Measurements from ENCODE around the gene CDK5. TPM values are rescaled to one million over a fixed set of nuclear protein-coding genes. Genes with fewer than 3 reads are reported as not detected.

The CDK5 gene
- total RNA-seq, 2 experiments from 2014 or later: 3.1 to 3.5 TPM

DNA sequence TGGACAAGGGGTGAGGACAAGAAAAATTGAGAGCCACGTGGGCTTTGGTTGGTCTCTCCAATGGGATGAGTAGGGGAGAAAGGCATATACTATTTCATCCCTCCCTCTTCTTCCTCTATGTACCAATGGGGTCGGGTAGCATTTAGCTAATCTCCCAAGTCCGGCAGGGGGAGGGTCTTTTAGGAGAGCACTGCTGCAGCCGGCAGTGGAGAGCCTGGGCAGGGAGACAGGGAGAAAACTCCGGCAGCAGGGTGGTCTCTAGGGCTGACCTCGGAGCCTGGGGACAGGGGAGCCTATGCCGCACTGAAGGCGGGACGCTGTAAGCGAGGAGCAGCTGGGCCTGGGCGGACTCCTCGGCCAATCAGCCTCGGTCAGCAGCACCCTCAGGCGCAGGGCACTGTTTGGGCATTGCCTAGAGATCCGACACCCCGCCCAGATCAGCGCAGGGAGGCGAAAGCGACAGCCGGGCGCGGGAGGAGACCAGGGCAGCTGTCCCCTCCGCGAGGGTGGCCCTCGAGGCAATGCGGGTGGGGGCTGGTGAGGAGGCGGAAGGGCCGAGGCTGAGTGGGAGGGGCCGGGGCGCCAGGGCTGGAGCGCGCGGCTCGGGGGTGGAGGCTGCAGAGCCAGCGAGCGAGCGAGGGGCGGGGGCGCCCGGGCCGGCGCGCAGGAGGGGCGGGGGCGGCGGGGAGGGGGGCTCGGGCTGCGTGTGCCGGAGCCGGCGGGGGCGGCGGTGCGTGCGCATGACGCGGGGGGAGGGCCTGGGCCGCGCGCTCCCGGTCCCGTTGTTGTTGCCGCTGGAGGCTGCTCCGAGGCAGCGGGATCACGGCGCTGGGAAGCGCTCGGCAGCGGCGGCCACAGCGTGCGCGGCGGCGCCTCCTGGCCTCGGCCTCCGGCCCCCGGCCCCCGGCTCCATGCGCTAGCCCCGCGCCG is 28.3 kb upstream of the CDK5 start, which contains the start of gene AGAP3:
Gene AGAP3, plus strand, starts transcription at position 785 of the 930 bp plus-strand sequence. CDS start 267 bp downstream, outside the sequence.
- Histone ChIP-seq H3K27me3 (ENCODE audit: control insufficient read depth in 1 of 2, insufficient read depth in 2 of 2, low read length in 2 of 2) (no peaks in the 10 kb centered on the region), H3K9me3 (ENCODE audit: control insufficient read depth in 1 of 2, insufficient read depth in 1 of 2, low read length in 2 of 2) (peaks cover 0 to 3% of the 10 kb centered on the region in 2 experiments), H3K36me3 (ENCODE audit: insufficient read depth, low read length) (no peaks in the 10 kb centered on the region), H3K4me3 (ENCODE audit: low read length) (peak within 1 kb of the TSS; percentile 70), H3K27ac (ENCODE audit: low read depth in 1 of 2, low read length in 2 of 2) (no peak within 1 kb of the TSS), H3K4me1 (ENCODE audit: insufficient read depth, low read length) (peaks cover 74% of the 10 kb centered on the region)
- TF ChIP-seq, protein P1, sequence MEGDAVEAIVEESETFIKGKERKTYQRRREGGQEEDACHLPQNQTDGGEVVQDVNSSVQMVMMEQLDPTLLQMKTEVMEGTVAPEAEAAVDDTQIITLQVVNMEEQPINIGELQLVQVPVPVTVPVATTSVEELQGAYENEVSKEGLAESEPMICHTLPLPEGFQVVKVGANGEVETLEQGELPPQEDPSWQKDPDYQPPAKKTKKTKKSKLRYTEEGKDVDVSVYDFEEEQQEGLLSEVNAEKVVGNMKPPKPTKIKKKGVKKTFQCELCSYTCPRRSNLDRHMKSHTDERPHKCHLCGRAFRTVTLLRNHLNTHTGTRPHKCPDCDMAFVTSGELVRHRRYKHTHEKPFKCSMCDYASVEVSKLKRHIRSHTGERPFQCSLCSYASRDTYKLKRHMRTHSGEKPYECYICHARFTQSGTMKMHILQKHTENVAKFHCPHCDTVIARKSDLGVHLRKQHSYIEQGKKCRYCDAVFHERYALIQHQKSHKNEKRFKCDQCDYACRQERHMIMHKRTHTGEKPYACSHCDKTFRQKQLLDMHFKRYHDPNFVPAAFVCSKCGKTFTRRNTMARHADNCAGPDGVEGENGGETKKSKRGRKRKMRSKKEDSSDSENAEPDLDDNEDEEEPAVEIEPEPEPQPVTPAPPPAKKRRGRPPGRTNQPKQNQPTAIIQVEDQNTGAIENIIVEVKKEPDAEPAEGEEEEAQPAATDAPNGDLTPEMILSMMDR (IDR thresholded peaks at IDR 0.05): no peak
- Mint-ChIP-seq H3K27me3 (peaks cover 8% of the 10 kb centered on the region), H3K4me3 (peak within 1 kb of the TSS; percentile 90), H3K4me1 (ENCODE audit: low read depth) (peaks cover 48% of the 10 kb centered on the region), H3K9me3 (no peaks in the 10 kb centered on the region), H3K27ac (peak within 1 kb of the TSS; percentile 85), H3K36me3 (ENCODE audit: low read depth) (peaks cover 14% of the 10 kb centered on the region)
- POLR2A ChIA-PET: interaction anchor here (1.1 to 1.8 kb wide), 4 partner anchors 27 to 72 kb away, joined by 3 to 8 read pairs (median 5); partner anchors contain the start of gene ABCB8
- ATAC-seq (ENCODE audit: poor library complexity) (peak; percentile 7), DNase-seq (peak in 13 of 14 experiments; percentile 32 to 81 (median 57))
- intact Hi-C loops (cut with DNase I, micrococcal nuclease): loop anchor here in 1 of 2 experiments (10.0 kb wide), 2 partner anchors 111 to 1251 kb away; partner anchors contain the start of genes KCNH2 and ZNF862
- CTCF ChIA-PET: no interaction called here

DNA sequence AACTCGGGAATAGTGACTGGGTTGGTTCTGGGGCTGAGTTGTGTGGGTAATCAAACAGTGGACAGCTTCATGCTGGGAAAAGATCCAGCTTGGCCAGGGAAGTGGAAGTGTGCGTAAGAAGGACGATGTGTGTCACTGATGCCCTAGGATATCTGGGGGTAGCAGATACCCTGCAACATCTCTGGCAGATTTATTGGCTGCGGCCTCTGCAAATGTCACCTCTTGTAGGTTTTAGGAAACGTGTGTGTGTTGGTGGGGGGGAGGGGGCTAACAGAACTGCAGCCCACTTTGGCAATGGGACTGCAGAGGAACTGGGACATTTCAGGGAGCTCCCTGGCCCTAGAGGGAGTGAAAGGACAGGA is 27.6 kb upstream of the CDK5 start:
- peaks cover 48% of the 10 kb centered on the region for H3K4me1 Mint-ChIP-seq (ENCODE audit: low read depth)
- peak overlapping the region; percentile 90 for H3K4me3 Mint-ChIP-seq
- peak overlapping the region; percentile 85 for H3K27ac Mint-ChIP-seq
- peaks cover 14% of the 10 kb centered on the region for H3K36me3 Mint-ChIP-seq (ENCODE audit: low read depth)
- no peak overlapping the region for H3K27ac ChIP-seq (ENCODE audit: low read depth in 1 of 2, low read length in 2 of 2)
- ATAC-seq (ENCODE audit: poor library complexity): no peak
- peaks cover 0 to 3% of the 10 kb centered on the region in 2 experiments for H3K9me3 ChIP-seq (ENCODE audit: control insufficient read depth in 1 of 2, insufficient read depth in 1 of 2, low read length in 2 of 2)
- peaks cover 8% of the 10 kb centered on the region for H3K27me3 Mint-ChIP-seq
- TF ChIP-seq, protein P1 (IDR thresholded peaks at IDR 0.05): no peak
- ChIA-PET CTCF (interaction anchor here (1.5 to 2.6 kb wide), 2 partner anchors 25 to 67 kb away, joined by 4 to 11 read pairs; no protein-coding TSS in a partner anchor), POLR2A (interaction anchor here (1.0 to 1.8 kb wide), 4 partner anchors 26 to 122 kb away, joined by 3 to 8 read pairs (median 4); partner anchors contain the start of gene ABCB8)
- intact Hi-C loops (cut with DNase I, micrococcal nuclease): loop anchor here in 1 of 2 experiments (10.0 kb wide), 2 partner anchors 111 to 1251 kb away; partner anchors contain the start of genes KCNH2 and ZNF862
- H3K4me3 ChIP-seq (ENCODE audit: low read length): peak overlapping the region; percentile 59
- H3K36me3 ChIP-seq (ENCODE audit: insufficient read depth, low read length): no peaks in the 10 kb centered on the region
- peaks cover 75% of the 10 kb centered on the region for H3K4me1 ChIP-seq (ENCODE audit: insufficient read depth, low read length)
- no peaks in the 10 kb centered on the region for H3K9me3 Mint-ChIP-seq
- H3K27me3 ChIP-seq (ENCODE audit: control insufficient read depth in 1 of 2, insufficient read depth in 2 of 2, low read length in 2 of 2): no peaks in the 10 kb centered on the region
- DNase-seq: peak in 1 of 14 experiments; percentile 22

DNA sequence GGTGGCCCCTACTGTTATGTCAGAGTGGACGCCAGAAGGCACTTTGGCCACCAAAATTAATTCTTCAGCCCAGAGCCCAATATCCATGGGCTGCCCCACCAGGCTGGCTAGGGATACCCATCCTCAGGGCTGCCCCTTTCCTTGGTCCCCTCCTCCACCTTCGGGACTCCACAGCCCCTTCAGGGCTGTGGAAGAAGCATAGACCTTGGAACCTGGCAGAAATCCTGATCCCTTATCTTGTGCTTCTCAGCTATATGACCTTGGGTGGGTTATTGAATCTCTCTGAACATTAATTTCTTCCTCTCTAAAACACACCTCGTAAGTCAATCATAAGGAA is 26.1 kb upstream of the CDK5 start:
- peaks cover 50% of the 10 kb centered on the region for H3K4me1 Mint-ChIP-seq (ENCODE audit: low read depth)
- peaks cover 18% of the 10 kb centered on the region for H3K36me3 Mint-ChIP-seq (ENCODE audit: low read depth)
- CTCF ChIA-PET: interaction anchor here (0.8 to 2.6 kb wide), 8 partner anchors 23 to 121 kb away, joined by 3 to 11 read pairs (median 4); partner anchors contain the start of gene ABCB8

More for the DNA sequence above, 26.1 kb upstream of the CDK5 start:
- H3K27ac ChIP-seq (ENCODE audit: low read depth in 1 of 2, low read length in 2 of 2): peak overlapping the region in 1 of 2 donors; percentile 44
- POLR2A ChIA-PET: interaction anchor here (0.6 to 1.6 kb wide), 3 partner anchors 25 to 1938 kb away, joined by 3 to 8 read pairs (median 3); partner anchors contain the start of genes ABCB8 and SLC4A2
- no peaks in the 10 kb centered on the region for H3K27me3 ChIP-seq (ENCODE audit: control insufficient read depth in 1 of 2, insufficient read depth in 2 of 2, low read length in 2 of 2)
- intact Hi-C loops (cut with DNase I, micrococcal nuclease): loop anchor here (1.0 to 10.0 kb wide), 5 partner anchors 25 to 1371 kb away; partner anchors contain the start of genes ABCB8 (in 1 of the 2), KCNH2 (in 1 of the 2) and ZNF862 (in 1 of the 2)
- TF ChIP-seq, protein P1 (IDR thresholded peaks at IDR 0.05): no peak
- peak overlapping the region; percentile 79 for H3K4me3 ChIP-seq (ENCODE audit: low read length)
- peaks cover 75% of the 10 kb centered on the region for H3K4me1 ChIP-seq (ENCODE audit: insufficient read depth, low read length)
- Mint-ChIP-seq H3K27ac (peak overlapping the region; percentile 85), H3K27me3 (peaks cover 4% of the 10 kb centered on the region), H3K4me3 (peak overlapping the region; percentile 88), H3K9me3 (no peaks in the 10 kb centered on the region)
- DNase-seq (no peak), ATAC-seq (ENCODE audit: poor library complexity) (peak; percentile 1)
- peaks cover 4% of the 10 kb centered on the region for H3K36me3 ChIP-seq (ENCODE audit: insufficient read depth, low read length)
- H3K9me3 ChIP-seq (ENCODE audit: control insufficient read depth in 1 of 2, insufficient read depth in 1 of 2, low read length in 2 of 2): peaks cover 0 to 3% of the 10 kb centered on the region in 2 experiments
